Ureter (tissue), 1 donor: ENCODE results near the gene ACP1. TPM values are rescaled to one million over a fixed set of nuclear protein-coding genes. Genes with fewer than 3 reads are reported as not detected.

Experiments
- DNase-seq: peaks from one replicate; pipeline ENCODE4 v3.0.0-alpha.2; 2020; ENCODE audit warnings: low spot score
- total RNA-seq: library from RNA; stranded (reverse); gene quantifications from one replicate; pipeline ENCODE4 v1.2.4, GENCODE V29; 2023
- donor health status: DM: yes; HTN: yes; CAD: no.

The ACP1 gene
- 97.5 TPM for total RNA-seq

DNA sequence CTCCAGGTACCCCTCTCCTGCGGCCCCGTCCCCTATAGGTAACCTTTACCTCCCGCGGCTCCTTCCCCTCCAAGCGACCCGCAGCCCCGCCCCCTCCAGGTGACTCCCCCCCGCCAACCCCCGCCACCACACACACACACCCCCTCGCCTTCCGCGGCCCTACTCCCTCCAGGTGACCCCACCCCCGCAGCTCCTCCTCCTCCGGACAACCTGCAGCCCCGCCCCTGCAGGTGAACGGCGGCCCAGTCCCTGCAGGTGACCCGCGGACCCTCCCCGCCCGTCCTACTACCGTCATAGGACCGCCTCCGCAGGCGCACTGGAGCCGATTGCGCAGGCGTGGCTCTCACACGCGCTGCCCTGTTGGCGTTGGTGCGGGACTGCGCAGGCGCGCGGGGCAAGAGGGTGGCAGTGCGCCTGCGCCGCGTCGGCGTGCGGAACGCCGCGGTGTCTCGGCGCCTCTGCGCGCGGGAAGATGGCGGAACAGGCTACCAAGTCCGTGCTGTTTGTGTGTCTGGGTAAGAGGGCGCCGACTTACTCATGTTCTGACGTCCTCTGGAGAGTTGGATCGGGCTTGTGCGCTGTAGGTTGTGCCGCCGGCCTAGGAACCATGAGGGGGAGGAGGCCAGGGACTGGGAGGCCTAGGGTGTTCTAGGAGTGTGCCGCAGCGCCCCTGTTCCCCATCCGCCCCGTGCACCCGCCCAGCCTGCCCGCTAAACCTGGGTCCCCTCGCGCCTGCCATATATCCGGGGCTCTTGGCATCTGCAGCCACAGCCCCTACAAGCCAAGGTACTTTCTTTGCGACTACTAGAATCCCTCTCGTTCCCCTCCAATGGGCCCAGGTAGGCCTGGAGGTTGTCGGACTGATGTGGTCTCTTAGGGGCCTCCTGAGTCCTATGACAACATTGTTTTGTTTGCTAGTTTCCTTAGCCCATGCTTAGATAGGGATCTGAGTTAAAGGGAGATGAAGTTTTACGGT is at the start of gene ACP1:
Gene ACP1 (plus strand): TSS at position 455 of the 976 bp plus-strand sequence. CDS start 18 bp downstream, at position 473.
- peak; percentile 95 for DNase-seq

DNA sequence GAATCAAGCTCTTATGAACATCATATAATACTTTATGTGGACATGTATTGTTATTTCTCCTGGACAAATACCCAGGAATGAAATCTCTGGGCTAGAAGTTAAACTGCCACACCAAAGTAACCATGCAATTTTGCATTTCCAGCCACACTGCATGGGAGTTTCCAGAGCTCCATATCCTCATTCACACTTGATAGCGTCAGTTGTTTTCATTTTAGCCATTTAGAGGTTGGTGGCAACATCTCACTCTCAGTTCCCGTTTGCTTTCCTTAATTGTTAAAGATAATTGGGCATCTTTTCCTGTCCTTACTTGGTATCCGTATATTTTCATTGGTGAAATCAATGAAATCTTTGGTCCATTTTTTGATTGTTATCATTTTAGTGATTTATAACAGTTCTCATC is 48.7 kb upstream of the ACP1 start:
- no peak for DNase-seq

DNA sequence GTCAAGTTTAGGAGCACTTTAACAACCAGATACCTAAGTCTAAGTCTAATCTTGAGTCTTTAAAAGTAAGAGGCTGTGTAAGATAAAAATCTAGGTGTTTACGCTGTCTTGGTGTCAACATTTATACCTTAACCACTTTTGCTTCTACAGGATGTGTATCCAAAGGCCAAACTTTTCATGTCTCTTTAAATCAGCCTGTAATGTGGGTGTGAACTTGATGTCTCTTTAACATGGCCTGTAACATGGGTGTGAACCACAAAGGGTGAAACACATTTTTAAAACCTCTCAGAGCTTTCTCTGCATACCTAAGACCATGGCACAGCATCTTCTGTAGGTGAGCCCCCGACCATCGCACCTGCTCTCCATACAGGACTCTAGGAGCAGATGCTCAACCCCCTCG is 41.3 kb upstream of the ACP1 start:
- DNase-seq = no peak

DNA sequence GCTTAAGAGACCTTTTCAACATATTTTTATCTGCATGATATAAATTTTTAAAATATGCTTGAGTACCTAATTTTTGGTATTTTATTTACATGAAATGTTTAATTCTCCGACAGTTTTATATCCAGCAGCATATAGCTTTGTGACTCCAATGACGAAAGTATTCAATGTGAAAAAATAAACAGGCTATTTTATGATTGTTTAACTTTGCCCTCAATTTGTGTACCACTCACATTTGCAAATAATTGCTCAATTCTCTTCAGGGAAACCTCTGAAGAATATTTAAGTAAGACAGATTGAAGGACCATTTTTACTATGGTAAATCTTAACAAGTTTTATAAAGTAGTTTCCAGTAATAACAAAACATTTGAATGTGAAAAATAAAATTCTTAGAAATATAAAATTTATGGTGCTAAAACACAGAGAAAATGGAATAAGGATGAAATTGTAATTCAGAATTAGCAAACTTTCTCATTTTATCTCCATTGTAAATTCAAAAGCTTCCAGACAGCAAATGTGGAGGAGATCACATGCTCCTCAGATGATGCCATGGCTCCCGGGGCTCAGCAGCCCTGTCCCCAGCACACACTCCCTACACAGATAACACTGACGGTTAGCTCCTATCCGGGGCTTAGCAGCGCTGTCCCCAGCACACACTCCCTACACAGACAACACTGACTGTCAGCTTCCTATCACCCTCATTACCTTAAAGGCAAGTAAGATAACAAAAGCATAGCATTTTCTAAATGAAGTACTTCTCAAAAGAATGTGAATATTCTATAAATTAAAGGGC is 40.6 kb upstream of the ACP1 start:
- no peak for DNase-seq

DNA sequence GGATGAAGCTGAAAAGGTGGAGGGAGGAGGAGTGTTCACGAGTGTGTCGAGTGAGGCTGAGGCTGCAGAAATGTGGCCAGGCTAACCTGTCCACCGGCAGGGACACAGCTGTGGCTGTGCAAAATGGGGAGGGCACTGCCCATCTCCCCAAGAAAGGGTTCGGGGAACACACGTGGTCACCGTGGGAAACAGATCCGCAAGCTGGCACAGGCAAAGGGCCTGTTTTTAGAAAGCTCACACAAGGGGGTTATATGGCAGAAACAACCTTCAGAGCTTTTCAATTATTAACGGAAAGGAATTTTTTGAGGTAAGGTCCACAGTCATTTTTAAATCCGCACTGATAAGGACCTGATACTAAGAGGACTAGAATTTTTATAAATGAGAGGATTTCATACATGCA is 36.6 kb upstream of the ACP1 start:
- DNase-seq = no peak

DNA sequence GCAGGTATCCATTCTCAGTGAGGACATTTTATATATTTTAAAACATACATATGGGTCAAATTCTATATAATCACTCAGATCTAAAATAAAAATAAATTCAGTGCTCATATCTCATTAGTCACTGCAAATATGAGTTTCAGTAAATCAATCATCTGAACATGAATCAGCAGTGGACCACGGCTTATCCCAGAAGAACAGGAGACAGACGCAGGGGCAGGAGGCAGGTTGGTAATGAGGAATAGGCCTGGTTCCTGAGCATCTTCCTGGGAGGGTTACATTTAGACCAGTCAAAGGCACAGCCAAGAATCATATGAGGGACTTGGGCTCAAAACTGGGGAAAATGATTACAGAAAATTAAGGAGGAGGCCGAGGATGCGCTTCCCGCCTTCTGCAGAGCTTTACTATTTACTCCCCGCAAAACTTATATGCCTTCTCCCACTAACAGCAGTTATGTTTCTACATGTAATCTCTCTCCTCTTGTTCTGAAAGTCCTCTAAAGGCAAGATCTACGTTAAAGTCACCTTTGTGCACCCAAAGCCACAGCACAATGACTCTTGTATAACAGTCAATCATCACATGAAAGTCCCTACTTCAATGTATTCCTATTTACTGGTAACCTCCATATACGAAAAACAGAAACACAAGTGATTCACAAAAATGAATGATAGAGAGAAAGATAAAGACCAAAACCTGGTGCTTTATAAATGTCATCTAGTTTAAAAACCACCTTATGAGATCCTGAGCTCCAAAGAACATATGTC is 36.0 kb upstream of the ACP1 start:
- DNase-seq = no peak

DNA sequence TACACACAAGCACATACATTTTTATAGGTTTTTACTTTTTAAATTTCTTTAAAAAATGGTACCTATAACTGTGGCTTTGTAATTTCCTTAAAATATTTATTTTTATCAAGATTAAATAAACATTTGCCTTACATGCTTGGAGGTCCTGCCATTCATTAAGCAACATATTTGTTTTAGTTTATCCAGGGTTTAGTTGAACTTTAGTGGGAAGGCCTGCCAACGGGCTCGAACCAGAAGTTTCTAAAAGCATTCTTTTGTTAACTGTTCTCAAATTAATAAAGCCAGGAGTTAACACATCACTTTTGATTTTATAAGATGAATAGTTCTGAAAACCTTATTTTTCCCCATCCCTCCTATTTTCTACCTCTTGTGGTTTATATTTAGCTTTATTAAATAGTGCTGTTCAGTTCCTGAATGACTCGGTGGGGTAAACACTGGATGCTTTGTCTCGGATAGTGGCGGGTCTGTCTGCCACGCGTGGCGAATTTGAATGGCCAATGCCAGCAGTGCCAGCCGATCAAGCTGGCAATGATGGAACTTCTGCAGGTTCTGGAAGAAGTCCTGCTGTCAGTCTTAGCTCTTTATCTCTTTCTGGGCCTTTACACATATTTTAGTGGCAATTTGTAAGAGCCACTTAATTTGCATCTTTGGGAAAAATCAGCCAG is 33.1 kb upstream of the ACP1 start:
- no peak for DNase-seq

DNA sequence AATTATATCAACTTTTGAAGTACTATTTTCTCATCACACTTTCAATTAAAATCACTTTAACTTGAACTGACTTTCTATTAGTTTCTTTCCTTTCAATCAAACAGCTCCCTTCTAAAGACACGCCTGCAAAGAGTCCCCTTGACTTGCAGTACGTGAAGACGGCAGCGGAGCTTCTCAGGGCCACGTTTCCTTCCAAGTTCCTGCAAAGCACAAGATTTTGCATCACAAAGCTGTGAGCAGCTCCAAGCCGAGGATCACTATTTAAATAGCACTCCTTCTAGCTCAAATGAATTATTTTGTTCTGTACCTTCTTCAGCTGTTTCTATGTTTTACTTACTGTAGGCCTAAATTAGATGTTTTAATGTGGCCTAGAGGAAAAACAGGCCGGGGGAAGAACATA is 31.7 kb upstream of the ACP1 start:
- DNase-seq = no peak

DNA sequence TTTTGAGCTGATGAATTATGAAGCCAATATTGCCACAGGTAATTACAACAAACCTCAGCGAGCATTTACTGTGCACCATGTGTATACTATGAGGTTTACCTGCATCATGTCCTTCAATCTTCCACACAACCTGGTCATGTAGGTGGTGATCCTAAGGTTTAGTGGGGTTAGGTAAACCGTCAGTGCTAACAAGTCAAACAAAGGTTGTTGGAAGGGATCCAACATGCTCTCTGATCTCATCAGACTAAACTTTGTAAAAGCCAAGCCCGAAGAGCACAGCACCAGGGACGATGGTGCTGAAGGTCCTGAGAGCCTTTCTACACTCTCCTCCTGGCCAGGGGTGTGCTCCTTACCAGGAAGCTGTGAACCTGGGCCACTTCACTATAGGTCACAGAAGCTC is 30.3 kb upstream of the ACP1 start:
- DNase-seq = no peak

DNA sequence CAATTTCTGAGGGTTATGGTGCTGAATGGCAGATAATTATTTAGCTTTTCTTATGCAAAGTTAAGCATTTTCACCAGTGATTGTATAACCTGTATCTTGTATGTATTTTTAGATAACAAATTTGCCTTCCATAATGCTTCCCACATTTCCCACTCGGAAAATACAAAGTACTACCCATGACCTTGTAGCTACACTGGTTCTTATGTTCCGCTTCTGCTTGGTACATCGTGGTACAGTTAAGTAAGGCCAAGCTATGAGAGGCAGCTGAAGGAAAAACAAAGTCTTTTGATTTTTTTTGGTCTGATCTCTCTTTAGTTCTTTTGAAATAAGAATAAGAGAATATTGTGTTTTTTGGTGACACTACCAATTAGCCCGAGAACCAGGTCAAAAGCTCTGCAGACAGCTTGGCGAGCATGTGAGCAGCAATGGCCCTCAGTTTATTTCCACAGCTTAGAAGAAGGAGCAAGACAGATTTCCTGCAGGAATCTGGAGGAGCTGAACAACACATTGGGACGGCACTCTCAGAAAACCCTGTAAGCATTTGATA is 27.7 kb upstream of the ACP1 start:
- no peak for DNase-seq

DNA sequence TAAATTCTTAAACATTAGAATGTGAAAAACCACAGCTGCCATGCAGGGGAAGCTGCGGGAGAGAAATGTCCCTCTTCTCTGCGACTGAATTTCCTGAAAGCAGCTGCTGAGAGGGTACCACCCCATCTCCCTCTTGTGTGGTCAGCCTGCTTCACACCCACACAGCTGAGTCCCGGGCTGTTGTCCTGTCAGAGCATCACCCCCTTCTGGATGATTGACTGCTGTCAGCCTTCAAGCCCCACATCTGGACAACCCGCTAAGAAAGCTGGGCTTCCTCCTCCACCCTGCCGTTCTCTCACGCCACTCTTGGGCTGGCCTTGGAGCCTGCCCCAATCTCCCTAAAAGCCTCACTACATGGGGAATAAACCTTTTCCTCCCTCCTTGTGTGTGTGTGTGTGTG is 26.9 kb upstream of the ACP1 start:
- DNase-seq = no peak

DNA sequence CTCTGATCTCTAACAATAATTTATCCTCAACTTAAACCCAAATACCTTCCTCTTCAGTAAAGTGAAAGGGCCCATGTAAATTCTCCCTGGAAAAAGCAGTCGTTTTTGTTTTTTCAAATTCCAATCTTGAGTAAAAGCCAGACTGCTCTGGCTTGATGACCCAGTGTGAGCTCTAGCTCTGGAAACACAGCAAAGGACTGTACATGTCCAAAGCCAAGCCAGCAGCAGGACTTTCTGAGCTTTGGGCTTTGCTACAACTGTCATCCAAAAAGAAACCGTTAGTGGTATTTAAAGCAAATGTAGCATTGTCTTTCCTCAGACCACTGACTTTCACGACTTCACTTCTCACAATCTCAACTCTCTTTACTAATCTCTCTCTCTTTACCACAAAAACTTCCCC is 26.3 kb upstream of the ACP1 start:
- DNase-seq = no peak

DNA sequence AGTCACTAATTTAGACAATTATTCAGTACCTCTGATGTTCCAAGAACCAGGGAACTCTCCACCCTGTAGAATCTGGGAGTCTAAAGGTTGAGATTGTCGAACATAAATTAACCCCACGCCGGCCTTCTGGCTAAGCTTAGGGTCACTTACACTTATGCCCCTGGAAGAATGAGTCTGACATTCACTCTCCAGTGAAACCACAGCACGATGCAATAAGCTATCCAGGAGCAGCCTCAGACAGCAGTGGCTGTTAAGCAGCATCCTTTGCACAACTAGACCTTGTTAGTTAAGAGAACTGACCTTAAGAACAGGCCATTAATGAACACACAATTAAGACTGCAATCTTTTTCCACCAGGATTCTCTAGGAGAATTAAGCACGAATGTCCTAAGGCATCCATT is 25.9 kb upstream of the ACP1 start:
- no peak for DNase-seq

DNA sequence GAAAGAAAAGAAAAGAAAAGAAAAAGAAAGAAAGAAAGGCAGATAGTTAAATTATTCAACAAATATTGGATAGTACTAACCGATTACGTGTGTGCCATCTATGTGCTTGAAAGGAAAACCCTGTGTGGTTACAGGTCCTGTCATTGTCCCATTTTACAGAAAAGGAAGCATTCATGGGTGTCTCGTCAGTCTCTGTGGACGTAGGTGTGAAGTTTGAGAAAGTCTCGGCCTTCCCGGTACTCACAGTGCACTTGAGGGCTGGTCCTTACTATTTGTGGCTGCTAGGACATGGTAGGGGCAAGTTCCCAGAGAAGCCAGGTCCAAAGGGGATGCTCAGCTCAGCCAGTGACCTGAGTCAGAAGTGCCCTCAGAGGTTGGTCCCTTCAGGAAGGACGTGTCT is 20.2 kb upstream of the ACP1 start:
- no peak for DNase-seq

DNA sequence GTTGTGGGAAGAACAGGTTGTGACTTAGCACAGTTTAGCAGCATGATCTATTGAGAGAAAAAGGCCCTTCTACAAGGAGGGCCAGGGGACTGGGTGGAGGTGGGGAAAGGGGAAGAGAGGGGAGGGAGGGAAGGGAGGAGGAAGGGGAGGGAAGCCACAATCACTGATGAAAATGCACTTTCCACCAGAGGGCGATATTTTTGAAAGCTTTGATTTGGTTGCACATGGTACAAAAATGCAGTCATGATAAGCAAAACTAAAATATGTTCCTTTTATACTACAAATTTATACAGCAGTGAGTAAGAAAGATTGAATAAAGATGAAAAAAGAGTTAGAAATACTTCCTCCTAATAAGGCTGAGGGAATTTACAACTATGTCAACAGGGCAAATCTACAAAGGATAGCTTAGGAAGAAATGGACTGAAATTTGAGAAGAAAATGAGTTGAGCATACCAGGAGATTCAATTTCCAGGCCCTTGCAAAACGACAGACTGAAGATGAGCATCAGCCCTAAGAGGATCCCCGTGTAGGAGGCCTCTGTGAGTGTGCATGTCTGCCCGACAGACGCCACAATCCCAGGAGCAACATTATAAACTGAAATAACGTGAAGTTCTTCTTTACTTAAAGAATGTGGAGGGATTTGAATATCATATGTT is 18.1 kb upstream of the ACP1 start:
- DNase-seq = no peak

DNA sequence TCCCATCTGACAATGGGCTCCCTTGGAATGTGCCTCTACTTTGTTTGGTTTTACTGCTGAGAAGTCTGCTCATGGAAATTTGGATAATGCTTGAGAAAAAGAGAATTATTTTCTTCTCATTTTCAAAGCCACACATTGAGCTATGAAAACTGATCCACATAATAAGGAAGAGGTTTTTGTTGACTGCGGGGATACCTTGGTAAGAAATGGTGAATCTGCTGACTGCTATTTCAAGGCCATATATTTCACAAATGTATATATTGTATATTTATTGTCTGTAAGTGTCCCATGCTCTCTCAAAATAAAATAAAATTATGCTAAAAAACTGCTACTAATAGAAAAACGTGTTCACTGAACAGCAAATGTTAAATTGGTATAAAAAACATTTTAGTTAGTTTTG is 16.0 kb upstream of the ACP1 start:
- no peak for DNase-seq

DNA sequence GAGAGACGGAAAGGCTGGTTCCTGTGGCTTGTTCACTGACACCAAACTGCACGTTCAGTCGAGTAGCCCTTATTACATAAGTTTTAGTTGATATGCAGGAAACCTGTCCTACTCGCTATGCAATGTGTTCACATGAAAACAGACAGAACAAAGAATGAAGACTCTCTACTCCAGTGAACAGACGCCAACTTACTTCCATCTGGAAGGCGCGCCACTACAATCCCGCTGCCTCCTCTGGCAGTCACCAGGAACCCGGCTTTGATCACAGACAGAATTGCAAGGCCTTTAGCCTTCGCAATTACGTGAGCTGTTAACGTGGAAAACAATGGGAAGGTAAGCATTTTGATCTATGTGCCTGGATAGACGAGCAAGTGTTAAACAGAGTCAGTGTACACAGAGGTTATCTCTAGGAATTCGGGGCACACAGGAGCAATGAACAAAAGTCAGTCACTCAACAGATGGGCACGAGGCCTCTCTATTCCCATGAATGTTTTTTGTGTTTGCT is 15.2 kb upstream of the ACP1 start:
- no peak for DNase-seq

DNA sequence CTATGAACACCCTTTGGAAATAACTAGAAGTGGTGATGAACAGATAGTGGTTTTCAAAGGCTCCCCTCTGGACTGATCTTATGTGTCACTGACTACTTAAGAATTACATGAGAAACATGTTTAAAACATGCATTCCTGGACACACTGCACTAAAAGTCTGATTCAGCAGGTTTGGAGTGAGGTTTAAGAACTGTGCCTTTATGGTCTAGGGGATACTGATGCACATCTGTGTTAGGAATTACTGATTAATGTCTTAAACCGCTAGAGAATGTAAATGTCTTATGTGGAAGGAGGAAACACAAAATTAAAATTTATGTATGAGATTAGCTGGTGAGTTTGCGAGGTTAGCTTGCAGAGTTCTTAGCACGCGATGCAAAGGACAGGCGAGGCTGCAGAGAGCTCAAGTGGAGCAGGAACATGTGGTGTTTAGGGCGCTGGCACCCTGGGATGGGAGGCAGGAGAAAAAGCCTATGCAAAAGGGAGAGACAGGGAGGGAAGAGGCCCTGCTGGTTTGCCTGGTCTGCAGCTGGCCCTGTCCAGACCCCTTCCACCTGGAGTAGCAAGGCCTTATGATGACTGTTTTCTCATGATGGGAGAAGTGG is 12.6 kb upstream of the ACP1 start:
- no peak for DNase-seq

DNA sequence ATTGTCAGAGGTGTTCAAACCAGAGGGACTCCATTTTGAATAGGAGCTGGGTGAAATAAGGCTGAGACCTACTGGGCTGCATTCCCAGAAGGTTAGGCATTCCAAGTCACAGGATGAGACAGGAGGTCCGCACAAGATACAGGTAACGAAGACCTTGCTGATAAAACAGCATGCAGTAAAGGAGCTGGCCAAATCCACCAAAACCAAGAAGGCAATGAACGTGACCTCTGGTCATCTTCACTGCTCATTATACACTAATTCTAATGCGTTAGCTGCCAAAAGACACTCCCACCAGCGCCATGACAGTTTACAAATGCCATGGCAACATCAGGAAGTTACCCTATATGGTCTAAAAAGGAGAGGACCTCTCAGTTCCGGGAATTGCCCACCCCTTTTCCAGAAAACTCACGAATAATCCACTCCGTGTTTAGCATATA is 11.5 kb upstream of the ACP1 start:
- DNase-seq = no peak

DNA sequence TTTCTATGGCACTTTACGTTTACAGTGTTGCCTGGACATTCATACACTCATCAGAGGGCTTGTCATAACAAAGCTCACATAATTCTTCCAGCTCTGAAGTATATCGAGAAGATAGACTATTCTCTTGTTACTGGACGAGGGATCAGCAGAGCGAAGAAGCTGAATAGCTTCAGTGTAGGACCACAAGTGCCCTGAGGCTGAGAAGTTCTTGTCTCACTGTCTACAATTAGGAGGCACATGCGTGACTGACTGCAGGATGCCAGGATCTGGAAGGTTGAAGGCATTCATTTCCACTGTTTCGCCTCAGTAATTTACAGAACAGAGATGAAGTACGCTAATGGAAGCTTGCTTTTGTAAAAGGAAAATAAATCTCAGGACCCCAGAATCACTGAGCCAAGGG is 10.5 kb upstream of the ACP1 start:
- no peak for DNase-seq
